Heart left ventricle (tissue), 13 donors: ENCODE data around the gene PIP5K1B.

Experiments used
- POLR2A ChIP-seq, 2 donors: fragments of 450-650 bp; IDR thresholded peaks; one replicate each; pipeline ENCODE4 v1.6.1; 2017; ENCODE audit warnings: antibody characterized with exemption in 2 of 2, mild to moderate bottlenecking in 2 of 2, moderate library complexity in 2 of 2
- TF ChIP-seq, protein P1 (sequence below), 12 donors: fragments of 200-600 bp; sonication (generic) in 4 of 12; IDR thresholded peaks; one replicate each; pipeline versions ENCODE4 v1.5.0 to v1.8.0; 2018 to 2022; ENCODE audit warnings: antibody characterized with exemption in 12 of 12, mild to moderate bottlenecking in 5 of 12
- donor health status: ischemic (EF 13 %, LVEDD 7.1; RV severe dilation, severe dysfunction).
- donor health status: DM: no; HTN: yes; CAD: no.
- donor health status: DM: no; HTN: no; CAD: no.
- donor health status: ischemic (EF 25% LVEDD 6.9; RV normal size, moderate dysfunction).
- donor health status: ischemic (EF 25% LVEDD 5.7; RV mildly dilated, moderate dysfunction).
- donor health status: ischemic (EF 35%, LVEDD 5.7; RV mildly dilated, moderate dysfunction).
- donor health status: nonischemic (EF 11% LVEDD 7.7; RV severe dilation, severe dysfunction).
- donor health status: DM: yes; HTN: yes; CAD: no.
- donor health status: PGD.
- donor health status: ischemic (EF 29% LVEDD 5.4; RV normal size, mild dysfunction).
- donor health status: nonischemic (EF 23%, LVEDD 6.1; RV moderate dilation, normal function).

DNA sequence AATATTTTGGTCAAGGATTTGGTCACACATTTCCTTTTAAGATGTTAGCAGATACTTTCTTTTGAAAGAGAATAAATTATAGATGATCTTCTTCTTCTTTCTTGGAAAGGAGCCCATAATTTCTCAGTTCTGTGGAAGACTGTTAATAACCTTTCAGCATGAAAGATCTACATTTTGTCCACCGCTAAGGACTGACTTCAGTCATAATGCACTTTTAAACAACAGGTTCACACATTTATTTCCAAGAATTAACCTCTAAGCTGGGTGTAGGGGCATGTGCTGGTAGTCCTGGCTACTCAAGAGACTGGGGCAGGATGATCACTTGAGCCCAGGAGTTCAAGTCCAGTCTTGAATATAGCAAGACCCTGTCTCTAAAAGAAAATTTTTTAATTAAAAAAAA, 215.9 kb downstream of the PIP5K1B start:
- TF ChIP-seq, protein P1, sequence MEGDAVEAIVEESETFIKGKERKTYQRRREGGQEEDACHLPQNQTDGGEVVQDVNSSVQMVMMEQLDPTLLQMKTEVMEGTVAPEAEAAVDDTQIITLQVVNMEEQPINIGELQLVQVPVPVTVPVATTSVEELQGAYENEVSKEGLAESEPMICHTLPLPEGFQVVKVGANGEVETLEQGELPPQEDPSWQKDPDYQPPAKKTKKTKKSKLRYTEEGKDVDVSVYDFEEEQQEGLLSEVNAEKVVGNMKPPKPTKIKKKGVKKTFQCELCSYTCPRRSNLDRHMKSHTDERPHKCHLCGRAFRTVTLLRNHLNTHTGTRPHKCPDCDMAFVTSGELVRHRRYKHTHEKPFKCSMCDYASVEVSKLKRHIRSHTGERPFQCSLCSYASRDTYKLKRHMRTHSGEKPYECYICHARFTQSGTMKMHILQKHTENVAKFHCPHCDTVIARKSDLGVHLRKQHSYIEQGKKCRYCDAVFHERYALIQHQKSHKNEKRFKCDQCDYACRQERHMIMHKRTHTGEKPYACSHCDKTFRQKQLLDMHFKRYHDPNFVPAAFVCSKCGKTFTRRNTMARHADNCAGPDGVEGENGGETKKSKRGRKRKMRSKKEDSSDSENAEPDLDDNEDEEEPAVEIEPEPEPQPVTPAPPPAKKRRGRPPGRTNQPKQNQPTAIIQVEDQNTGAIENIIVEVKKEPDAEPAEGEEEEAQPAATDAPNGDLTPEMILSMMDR (IDR thresholded peaks at IDR 0.05): no peak
- no peak for TF ChIP-seq POLR2A (IDR thresholded peaks at IDR 0.05)
